WTC11 (cell line): ENCODE data around the gene NOS3.
"Not testable (repeated sequence)": the region's sequence is repeated elsewhere in the genome, so short reads cannot be mapped to it uniquely, and the experiment has no call there.

Experiments
- CTCF ChIP-seq: fragments of 200-600 bp; IDR thresholded peaks from 2 replicates; pipeline ENCODE4 v1.8.0; 2022; ENCODE audit warnings: antibody characterized with exemption
- JUN ChIP-seq: sonication (generic); formaldehyde crosslinking; IDR thresholded peaks from 2 replicates; pipeline ENCODE4 v1.8.0; 2023; ENCODE audit warnings: mild to moderate bottlenecking, missing genetic modification reagents

DNA sequence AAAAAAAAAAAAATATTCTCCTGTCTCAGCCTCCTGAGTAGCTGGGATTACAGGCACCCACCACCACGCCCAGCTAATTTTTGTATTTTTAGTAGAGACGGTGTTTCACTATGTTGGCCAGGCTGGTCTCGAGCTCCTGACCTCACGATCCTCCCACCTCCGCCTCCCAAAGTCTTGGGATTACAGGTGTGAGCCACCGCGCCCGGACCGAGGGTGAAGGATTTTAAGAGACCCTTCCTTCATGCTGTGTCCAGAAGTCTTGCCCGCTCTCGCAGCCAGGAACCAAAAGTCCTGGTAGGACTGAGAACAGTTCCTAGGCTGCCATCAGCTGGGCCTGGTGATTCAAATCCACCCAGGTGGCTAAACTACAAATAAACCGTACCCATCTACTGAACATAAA, 20.8 kb downstream of the NOS3 start:
- not testable (repeated sequence) for TF ChIP-seq CTCF, JUN
